IMR-90 (cell line): ENCODE data around the gene CERS6. TPM values are rescaled to one million over a fixed set of nuclear protein-coding genes. Genes with fewer than 3 reads are reported as not detected.

Experiments used
- ATAC-seq: fragments of 200-7000 bp; cut with Tn5 transposase; 2 replicates; pipeline ENCODE4 v1.9.1; 2020; ENCODE audit warnings: low read depth, mild to moderate bottlenecking, moderate library complexity
- BruUV-seq: library from RNA; stranded (reverse); fragments of 400-500 nt; replicated peaks from 2 replicates; lab custom pipeline; 2021; lab: Mats Ljungman, UMichigan
- CTCF ChIA-PET: fragments of 300-600 bp; formaldehyde crosslinking; extraction: SDS; loops from one replicate; lab custom pipeline; 2021; ENCODE audit warnings: antibody characterized with exemption; lab: Yijun Ruan, JAX
- POLR2A ChIA-PET: fragments of 300-600 bp; sonication (Branson Sonifier 250); formaldehyde crosslinking; loops from one replicate; lab custom pipeline; 2022; ENCODE audit warnings: antibody characterized with exemption; ENCODE audit not compliant: unreplicated experiment; lab: Charles Lee
- DNase-seq: peaks from one replicate; pipeline ENCODE4 v3.0.0; 2013
- H2AFZ ChIP-seq: replicated peaks from 2 replicates; pipeline ENCODE3; 2013; ENCODE audit warnings: low read length, mild to moderate bottlenecking; ENCODE audit not compliant: poor library complexity
- H2AK5ac ChIP-seq: 2 replicates; pipeline ENCODE4 v1.6.1; 2013; ENCODE audit warnings: low read depth, low read length, inconsistent platforms
- H2AK9ac ChIP-seq: replicated peaks from 2 replicates; pipeline ENCODE3; 2013; ENCODE audit warnings: mild to moderate bottlenecking, low read depth, low read length, moderate library complexity; ENCODE audit not compliant: poor library complexity
- H2BK120ac ChIP-seq: 2 replicates; pipeline ENCODE4 v1.6.1; 2013; ENCODE audit warnings: low read depth, low read length, inconsistent platforms
- H2BK15ac ChIP-seq: 3 replicates; pipeline ENCODE4 v1.6.1; 2013; ENCODE audit warnings: low read depth, low read length, inconsistent platforms
- H2BK20ac ChIP-seq: 2 replicates; pipeline ENCODE4 v1.6.1; 2013; ENCODE audit warnings: low read depth, mild to moderate bottlenecking, inconsistent platforms, low read length, moderate library complexity
- H2BK5ac ChIP-seq: 2 replicates; pipeline ENCODE4 v1.6.1; 2013; ENCODE audit warnings: mild to moderate bottlenecking, low read depth, low read length, inconsistent platforms; ENCODE audit not compliant: poor library complexity, severe bottlenecking
- H3K14ac ChIP-seq: replicated peaks from 2 replicates; pipeline ENCODE4 v1.6.1; 2013; ENCODE audit warnings: low read depth, low read length, inconsistent platforms
- H3K18ac ChIP-seq: 2 replicates; pipeline ENCODE4 v1.6.1; 2013; ENCODE audit warnings: low read depth, low read length, control low read depth
- H3K23ac ChIP-seq: 2 replicates; pipeline ENCODE4 v1.6.1; 2013; ENCODE audit warnings: low read depth, low read length, inconsistent platforms
- H3K27ac ChIP-seq: 2 replicates; pipeline ENCODE4 v1.5.1; 2013; ENCODE audit warnings: mild to moderate bottlenecking, control low read depth, low read length; ENCODE audit not compliant: insufficient read depth
- H3K27me3 ChIP-seq: 2 replicates; pipeline ENCODE4 v1.6.1; 2013; ENCODE audit warnings: low read length; ENCODE audit not compliant: control insufficient read depth, insufficient read depth
- H3K36me3 ChIP-seq: 2 replicates; pipeline ENCODE4 v1.6.1; 2013; ENCODE audit warnings: low read length, mixed read lengths; ENCODE audit not compliant: control insufficient read depth, insufficient read depth
- H3K4ac ChIP-seq: 2 replicates; pipeline ENCODE4 v1.6.1; 2013; ENCODE audit warnings: low read depth, low read length, inconsistent platforms
- H3K4me1 ChIP-seq: 2 replicates; pipeline ENCODE4 v1.6.1; 2013; ENCODE audit warnings: low read length, mixed read lengths; ENCODE audit not compliant: control insufficient read depth, insufficient read depth
- H3K4me2 ChIP-seq: 2 replicates; pipeline ENCODE4 v1.6.1; 2013; ENCODE audit warnings: low read depth, mild to moderate bottlenecking, control low read depth, low read length, moderate library complexity
- H3K4me3 ChIP-seq: 2 replicates; pipeline ENCODE4 v1.5.1; 2013; ENCODE audit warnings: low read depth, mild to moderate bottlenecking, control low read depth, low read length, moderate library complexity; ENCODE audit not compliant: insufficient read depth
- H3K56ac ChIP-seq: 2 replicates; pipeline ENCODE4 v1.6.1; 2013; ENCODE audit warnings: low read length, inconsistent platforms; ENCODE audit not compliant: insufficient read depth; ENCODE audit errors: extremely low read depth
- H3K79me1 ChIP-seq, 2 experiments: 2 replicates each; pipeline ENCODE4 v1.6.1; 2013; ENCODE audit warnings: low read length in 2 of 2, inconsistent platforms in 1 of 2, low read depth in 1 of 2
- H3K9ac ChIP-seq: 2 replicates; pipeline ENCODE4 v1.6.1; 2013; ENCODE audit warnings: low read depth, low read length, control low read depth
- H3K9me1 ChIP-seq: 2 replicates; pipeline ENCODE4 v1.6.1; 2013; ENCODE audit warnings: low read length, inconsistent platforms; ENCODE audit not compliant: insufficient read depth
- H3K9me3 ChIP-seq: 2 replicates; pipeline ENCODE4 v1.6.1; 2013; ENCODE audit warnings: low read length; ENCODE audit not compliant: control insufficient read depth, insufficient read depth
- H4K20me1 ChIP-seq: 2 replicates; pipeline ENCODE4 v1.6.1; 2013; ENCODE audit warnings: low read length, inconsistent platforms; ENCODE audit not compliant: insufficient read depth
- H4K5ac ChIP-seq: 2 replicates; pipeline ENCODE4 v1.6.1; 2013; ENCODE audit warnings: mild to moderate bottlenecking, low read depth, low read length, control low read depth
- H4K8ac ChIP-seq, 2 experiments: 2 replicates each; pipeline ENCODE4 v1.6.1; 2013; ENCODE audit warnings: low read depth in 2 of 2, low read length in 2 of 2, control low read depth in 1 of 2, inconsistent platforms in 1 of 2
- H4K91ac ChIP-seq: 2 replicates; pipeline ENCODE4 v1.6.1; 2013; ENCODE audit warnings: low read depth, low read length, inconsistent platforms; ENCODE audit not compliant: insufficient read depth
- BHLHE40 ChIP-seq: fragments of 150-350 bp; IDR thresholded peaks from 2 replicates; pipeline ENCODE4 v1.6.1; 2016; ENCODE audit warnings: mild to moderate bottlenecking, low read depth, low read length
- NFE2L2 ChIP-seq: fragments of 150-350 bp; IDR thresholded peaks from 2 replicates; pipeline ENCODE4 v1.6.1; 2016; ENCODE audit warnings: low read depth, mild to moderate bottlenecking, low read length
- POLR2A ChIP-seq: IDR thresholded peaks from 2 replicates; pipeline ENCODE4 v1.6.1; 2012; ENCODE audit warnings: mild to moderate bottlenecking, low read depth, low read length
- WGBS, 2 experiments: methylation state at CpG; one replicate each; pipeline versions ENCODE4 v1.1.5 to v1.1.7; 2013; ENCODE audit warnings: missing lambda C conversion rate in 2 of 2; ENCODE audit not compliant: insufficient read length in 1 of 2; ENCODE audit errors: extremely low coverage in 2 of 2; 5-methylcytosine and 5-hydroxymethylcytosine counted together
- dilution Hi-C: fragments of 300-500 bp; cut with HindIII; formaldehyde crosslinking; loops from one replicate; pipeline ENCODE4 v1.14.3; 2018; ENCODE audit warnings: low sequenced_read_pairs; ENCODE audit not compliant: unreplicated experiment
- in situ Hi-C: fragments of 300-500 bp; cut with MboI; formaldehyde crosslinking; loops from 3 replicates; pipeline ENCODE4 v1.14.3; 2019; ENCODE audit warnings: low sequenced_read_pairs, inconsistent platforms, mixed read lengths
- intact Hi-C: fragments of 100-400 bp; cut with micrococcal nuclease; formaldehyde crosslinking; loops from 2 replicates; pipeline ENCODE4 v1.10.0; 2022
- polyA plus RNA-seq, 3 experiments: library from polyadenylated mRNA; depleted of rRNA; stranded (reverse); fragments of >200 nt; gene quantifications; 2 replicates each; pipeline ENCODE4 v1.2.3, GENCODE V29; 2012; ENCODE audit warnings: low replicate concordance in 1 of 3
- total RNA-seq: library from RNA; depleted of rRNA; stranded (reverse); fragments of >200 nt; gene quantifications from 2 replicates; pipeline ENCODE4 v1.2.3, GENCODE V29; 2012
- TF ChIP-seq, protein P1 (sequence below): conservative IDR thresholded peaks from 2 replicates; pipeline ENCODE4 v1.5.1; 2012; ENCODE audit warnings: mild to moderate bottlenecking, low read depth, low read length, improper control_type of control experiment

The CERS6 gene
- total and polyA plus RNA-seq, 2 of the 4 experiments (the other 2 are of a cell fraction) = 2.1 to 5.7 TPM

DNA sequence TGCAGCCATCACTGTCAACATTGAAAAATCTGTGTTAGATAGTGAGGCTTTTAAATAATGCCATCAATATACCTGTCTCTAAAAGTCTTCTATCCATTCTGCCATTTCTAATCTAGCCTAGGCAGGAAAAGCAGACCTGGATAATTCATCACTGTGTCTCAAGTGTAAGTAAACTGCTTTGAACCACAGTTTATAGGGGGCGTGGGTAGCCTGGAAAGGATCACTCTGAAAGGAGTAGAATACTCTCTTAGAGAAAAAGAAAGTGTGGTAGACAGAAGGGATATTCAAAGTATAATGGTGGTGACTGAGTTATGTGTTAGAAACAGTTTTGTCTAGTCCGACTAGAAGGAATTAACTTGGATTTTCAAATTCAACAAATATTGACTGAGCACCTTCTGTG, 40.8 kb downstream of the CERS6 start:
- Histone ChIP-seq H2BK120ac (no peak overlapping the region), H3K18ac (no peak overlapping the region), H4K91ac (no peak overlapping the region), H2AFZ (no peak overlapping the region), H2BK15ac (no peak overlapping the region), H3K9me3 (no peaks in the 10 kb centered on the region), H3K27me3 (no peaks in the 10 kb centered on the region), H2AK5ac (no peak overlapping the region), H3K4me2 (no peak overlapping the region), H2BK20ac (no peak overlapping the region), H2BK5ac (no peak overlapping the region), H3K14ac (no peak overlapping the region), H3K4me3 (no peak overlapping the region), H4K20me1 (no peaks in the 10 kb centered on the region), H3K36me3 (no peaks in the 10 kb centered on the region), H3K9ac (no peak overlapping the region), H3K79me1 (no peaks in the 10 kb centered on the region; a peak in 1 of 4 replicates), H4K5ac (no peak overlapping the region), H4K8ac (no peak overlapping the region), H3K9me1 (no peaks in the 10 kb centered on the region), H3K56ac (no peak overlapping the region), H3K4me1 (no peaks in the 10 kb centered on the region), H3K23ac (no peak overlapping the region), H3K4ac (no peak overlapping the region), H3K27ac (no peak overlapping the region), H2AK9ac (no peak overlapping the region)
- TF ChIP-seq BHLHE40 = no peak
- no peak for TF ChIP-seq POLR2A
- TF ChIP-seq, protein P1, sequence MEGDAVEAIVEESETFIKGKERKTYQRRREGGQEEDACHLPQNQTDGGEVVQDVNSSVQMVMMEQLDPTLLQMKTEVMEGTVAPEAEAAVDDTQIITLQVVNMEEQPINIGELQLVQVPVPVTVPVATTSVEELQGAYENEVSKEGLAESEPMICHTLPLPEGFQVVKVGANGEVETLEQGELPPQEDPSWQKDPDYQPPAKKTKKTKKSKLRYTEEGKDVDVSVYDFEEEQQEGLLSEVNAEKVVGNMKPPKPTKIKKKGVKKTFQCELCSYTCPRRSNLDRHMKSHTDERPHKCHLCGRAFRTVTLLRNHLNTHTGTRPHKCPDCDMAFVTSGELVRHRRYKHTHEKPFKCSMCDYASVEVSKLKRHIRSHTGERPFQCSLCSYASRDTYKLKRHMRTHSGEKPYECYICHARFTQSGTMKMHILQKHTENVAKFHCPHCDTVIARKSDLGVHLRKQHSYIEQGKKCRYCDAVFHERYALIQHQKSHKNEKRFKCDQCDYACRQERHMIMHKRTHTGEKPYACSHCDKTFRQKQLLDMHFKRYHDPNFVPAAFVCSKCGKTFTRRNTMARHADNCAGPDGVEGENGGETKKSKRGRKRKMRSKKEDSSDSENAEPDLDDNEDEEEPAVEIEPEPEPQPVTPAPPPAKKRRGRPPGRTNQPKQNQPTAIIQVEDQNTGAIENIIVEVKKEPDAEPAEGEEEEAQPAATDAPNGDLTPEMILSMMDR = no peak
- TF ChIP-seq NFE2L2 = no peak
- ChIA-PET CTCF (no interaction called here), POLR2A (no interaction called here)
- ATAC-seq (no peak), DNase-seq (no peak)
- BruUV-seq = no TSS peak
- 50% methylated on average over 1 of the region's 2 CpGs; no CpG with 5 or more reads in 1 of the 2 experiments for WGBS, 2 experiments
- dilution Hi-C loops (no loop called here), intact Hi-C loops (no loop called here), in situ Hi-C loops (no loop called here)
